GM12878 (cell line): ENCODE data around the gene CTBS. TPM values are rescaled to one million over a fixed set of nuclear protein-coding genes. Genes with fewer than 3 reads are reported as not detected.

Experiments
- ATAC-seq: fragments of 200-7000 bp; cut with Tn5 transposase; 3 replicates; pipeline ENCODE4 v1.9.1; 2020; ENCODE audit warnings: mild to moderate bottlenecking, moderate library complexity
- BruUV-seq: library from RNA; stranded (reverse); fragments of 400-500 nt; replicated peaks from 2 replicates; lab custom pipeline; 2021; lab: Mats Ljungman, UMichigan
- CTCF ChIA-PET: fragments of 300-600 bp; sonication (Branson Sonifier 250); formaldehyde crosslinking; extraction: SDS; loops from one replicate; lab custom pipeline; 2021; ENCODE audit warnings: inconsistent platforms; lab: Yijun Ruan, JAX
- POLR2A ChIA-PET: fragments of 350-600 bp; formaldehyde crosslinking; extraction: SDS; loops from one replicate; lab custom pipeline; 2021; ENCODE audit warnings: inconsistent platforms; lab: Charles Lee
- RAD21 ChIA-PET: fragments of 300-600 bp; sonication (Branson Sonifier 250); formaldehyde crosslinking; loops from one replicate; lab custom pipeline; 2023; ENCODE audit warnings: antibody characterized with exemption; ENCODE audit not compliant: unreplicated experiment; lab: Charles Lee
- SMC1A ChIA-PET: fragments of 300-600 bp; sonication (Branson Sonifier 250); formaldehyde crosslinking; loops from one replicate; lab custom pipeline; 2023; ENCODE audit not compliant: unreplicated experiment, uncharacterized antibody; lab: Charles Lee
- DNase-seq: peaks from one replicate; pipeline ENCODE4 v3.0.0-alpha.2; 2011; ENCODE audit warnings: low read depth, low spot score
- FAIRE-seq: peaks from 3 replicates; lab custom pipeline; 2011; peaks lifted over from hg19 to GRCh38; lab: Jason Lieb, UNC
- H2AFZ ChIP-seq: 2 replicates; pipeline ENCODE4 v1.6.0; 2011; ENCODE audit warnings: low read depth, low read length, control low read depth; ENCODE audit not compliant: control insufficient read depth
- H3K27ac ChIP-seq: 2 replicates; pipeline ENCODE4 v1.5.1; 2011; ENCODE audit warnings: control low read depth; ENCODE audit not compliant: control insufficient read depth, insufficient read depth
- H3K27me3 ChIP-seq, 2 experiments: replicated peaks in 1 of 2; 2 replicates each; pipeline versions ENCODE4 v1.6.0 to v1.6.1; 2011; ENCODE audit warnings: low read length in 1 of 2; ENCODE audit not compliant: control insufficient read depth in 2 of 2, insufficient read depth in 2 of 2
- H3K36me3 ChIP-seq, 2 experiments: 2 replicates each; pipeline ENCODE4 v1.5.1; 2011; ENCODE audit warnings: low read length in 1 of 2; ENCODE audit not compliant: control insufficient read depth in 2 of 2, insufficient read depth in 2 of 2
- H3K4me1 ChIP-seq: 2 replicates; pipeline ENCODE4 v1.6.1; 2011; ENCODE audit warnings: mild to moderate bottlenecking, low read length, moderate library complexity, mixed read lengths; ENCODE audit not compliant: control insufficient read depth, insufficient read depth
- H3K4me2 ChIP-seq: 2 replicates; pipeline ENCODE4 v1.6.0; 2011; ENCODE audit warnings: control low read depth; ENCODE audit not compliant: control insufficient read depth, insufficient read depth
- H3K4me3 ChIP-seq: fragments of 200-600 bp; sonication (generic); 2 replicates; pipeline ENCODE4 v1.5.1; 2016
- H3K79me2 ChIP-seq: 2 replicates; pipeline ENCODE4 v1.6.0; 2011; ENCODE audit warnings: low read length; ENCODE audit not compliant: control insufficient read depth, insufficient read depth
- H3K9ac ChIP-seq: 2 replicates; pipeline ENCODE4 v1.8.0; 2011; ENCODE audit warnings: low read length, control low read depth, mixed read lengths; ENCODE audit not compliant: control insufficient read depth, insufficient read depth
- H3K9me3 ChIP-seq: replicated peaks from 3 replicates; pipeline ENCODE4 v1.5.1; 2011; ENCODE audit warnings: mild to moderate bottlenecking, low read length; ENCODE audit not compliant: control insufficient read depth, insufficient read depth
- H4K20me1 ChIP-seq: 2 replicates; pipeline ENCODE4 v1.6.0; 2011; ENCODE audit not compliant: control insufficient read depth, insufficient read depth
- CHD4 ChIP-seq: fragments of 200-600 bp; sonication (generic); IDR thresholded peaks from 2 replicates; pipeline ENCODE4 v1.6.1; 2016; ENCODE audit warnings: mild to moderate bottlenecking
- PAX5 ChIP-seq: IDR thresholded peaks from 2 replicates; pipeline ENCODE4 v1.6.1; 2011; ENCODE audit warnings: low read depth, low read length, borderline replicate concordance
- SIN3A ChIP-seq: IDR thresholded peaks from 2 replicates; pipeline ENCODE4 v1.6.1; 2012; ENCODE audit warnings: low read depth, low read length, improper control_type of control experiment
- SP1 ChIP-seq: IDR thresholded peaks from one replicate; pipeline ENCODE4 v1.6.1; 2011; ENCODE audit warnings: low read depth, low read length
- SRF ChIP-seq, 2 experiments: IDR thresholded peaks; 2 replicates each; pipeline ENCODE4 v1.6.1; 2011; ENCODE audit warnings: low read depth in 2 of 2, low read length in 2 of 2, mild to moderate bottlenecking in 1 of 2, moderate library complexity in 1 of 2
- TBL1XR1 ChIP-seq: IDR thresholded peaks from 2 replicates; pipeline ENCODE4 v1.6.1; 2012; ENCODE audit warnings: low read depth, low read length, improper control_type of control experiment
- TCF7 ChIP-seq: IDR thresholded peaks from 2 replicates; pipeline ENCODE4 v1.6.1; 2014; ENCODE audit warnings: antibody characterized with exemption, borderline replicate concordance
- WGBS: methylation state at CpG from one replicate; pipeline ENCODE4 v1.1.6; 2016; ENCODE audit warnings: low lambda C conversion rate; ENCODE audit not compliant: insufficient replicate concordance, insufficient coverage; ENCODE audit errors: missing lambda C conversion rate; 5-methylcytosine and 5-hydroxymethylcytosine counted together
- in situ Hi-C: fragments of 300-500 bp; cut with MboI; formaldehyde crosslinking; loops from 9 replicates; pipeline ENCODE4 v1.14.3; 2018; ENCODE audit warnings: mixed read lengths
- intact Hi-C: fragments of 100-400 bp; cut with micrococcal nuclease; formaldehyde crosslinking; loops from one replicate; pipeline ENCODE4 v1.14.2; 2022; ENCODE audit not compliant: unreplicated experiment
- polyA plus RNA-seq, 11 experiments: library from polyadenylated mRNA; depleted of rRNA in 4 of 11; unstranded in 6 of 11; stranded (reverse) in 5 of 11; fragments of >200 nt; fragmentation: Nextera tagmentation in 4 of 11; fragmentation: Illumina TruSeq in 1 of 11; extraction: Ambion mirVana in 4 of 11; extraction: Trizol in 1 of 11; gene quantifications; 1 replicate in 1 of 11; 2 replicates in 10 of 11; pipeline versions ENCODE4 v1.2.1 to v1.2.3, GENCODE V29; 2011 to 2016; ENCODE audit warnings: inconsistent platforms in 2 of 11, missing spikeins in 2 of 11, low read depth in 1 of 11
- total RNA-seq, 4 experiments: library from RNA; depleted of rRNA in 3 of 4; stranded (reverse); fragments of >200 nt in 3 of 4; fragmentation: Illumina TruSeq in 1 of 4; extraction: Trizol in 1 of 4; gene quantifications; 2 replicates each; pipeline versions ENCODE4 v1.2.1 to v1.2.3, GENCODE V29; 2013 to 2021
- TF ChIP-seq, protein P1 (sequence below): fragments of 450-650 bp; formaldehyde crosslinking; IDR thresholded peaks from 2 replicates; pipeline ENCODE4 v1.4.0; 2022; ENCODE audit warnings: mild to moderate bottlenecking, moderate library complexity

CTBS gene
- total and polyA plus RNA-seq, 10 of the 15 experiments (the other 5 are each of a cell fraction or from before 2014, with no cell fraction given) = 4.3 to 21.2 (median 12.3) TPM

DNA sequence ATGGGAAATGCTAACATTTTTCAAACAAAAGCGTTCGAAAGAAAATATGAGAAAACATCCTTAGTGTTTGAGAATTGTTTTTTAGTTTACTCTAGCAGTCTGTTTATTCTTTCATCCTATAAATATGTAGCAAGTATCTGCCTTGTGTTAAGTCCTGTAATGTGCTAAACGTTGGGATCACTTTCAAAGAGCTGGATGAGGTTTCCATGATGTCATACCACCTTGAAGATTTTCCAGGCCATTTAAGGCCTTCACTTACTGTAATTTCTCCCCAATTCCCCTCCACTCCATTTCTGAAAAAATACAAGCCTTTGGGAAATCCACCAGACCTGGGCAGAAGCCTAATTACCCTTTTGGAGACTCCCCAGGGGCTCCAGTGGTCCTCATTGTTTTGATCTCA is 24.2 kb upstream of the CTBS start:
- WGBS = 58% methylated on average over 3 of the region's 3 CpGs
- DNase-seq (no peak), ATAC-seq (no peak), FAIRE-seq (no peak)
- TF ChIP-seq, protein P1, sequence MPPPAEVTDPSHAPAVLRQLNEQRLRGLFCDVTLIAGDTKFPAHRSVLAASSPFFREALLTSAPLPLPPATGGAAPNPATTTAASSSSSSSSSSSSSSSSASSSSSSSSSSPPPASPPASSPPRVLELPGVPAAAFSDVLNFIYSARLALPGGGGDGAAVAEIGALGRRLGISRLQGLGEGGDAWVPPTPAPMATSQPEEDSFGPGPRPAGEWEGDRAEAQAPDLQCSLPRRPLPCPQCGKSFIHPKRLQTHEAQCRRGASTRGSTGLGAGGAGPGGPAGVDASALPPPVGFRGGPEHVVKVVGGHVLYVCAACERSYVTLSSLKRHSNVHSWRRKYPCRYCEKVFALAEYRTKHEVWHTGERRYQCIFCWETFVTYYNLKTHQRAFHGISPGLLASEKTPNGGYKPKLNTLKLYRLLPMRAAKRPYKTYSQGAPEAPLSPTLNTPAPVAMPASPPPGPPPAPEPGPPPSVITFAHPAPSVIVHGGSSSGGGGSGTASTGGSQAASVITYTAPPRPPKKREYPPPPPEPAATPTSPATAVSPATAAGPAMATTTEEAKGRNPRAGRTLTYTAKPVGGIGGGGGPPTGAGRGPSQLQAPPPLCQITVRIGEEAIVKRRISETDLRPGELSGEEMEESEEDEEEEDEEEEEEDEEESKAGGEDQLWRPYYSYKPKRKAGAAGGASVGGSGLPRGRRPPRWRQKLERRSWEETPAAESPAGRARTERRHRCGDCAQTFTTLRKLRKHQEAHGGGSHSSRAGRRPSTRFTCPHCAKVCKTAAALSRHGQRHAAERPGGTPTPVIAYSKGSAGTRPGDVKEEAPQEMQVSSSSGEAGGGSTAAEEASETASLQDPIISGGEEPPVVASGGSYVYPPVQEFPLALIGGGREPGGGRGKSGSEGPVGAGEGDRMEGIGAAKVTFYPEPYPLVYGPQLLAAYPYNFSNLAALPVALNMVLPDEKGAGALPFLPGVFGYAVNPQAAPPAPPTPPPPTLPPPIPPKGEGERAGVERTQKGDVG (CRISPR knock-in tag) = no peak
- TF ChIP-seq PAX5 (no peak), TCF7 (peak; percentile 10; the same call in 1 of the 2 replicates), SIN3A (no peak), SRF (IDR thresholded peaks at IDR 0.05; ENCODE audit: low read depth in 2 of 2, low read length in 2 of 2) (0 out of 4 replicates have a peak, but pooled peaks of 1 of the 2 experiments have one; percentile 26), SP1 (no peak), TBL1XR1 (no peak), CHD4 (0 out of 2 replicates have a peak, but pooled peaks have one; percentile 3)
- no TSS peak for BruUV-seq
- intact Hi-C loops = no loop called here
- CTCF ChIA-PET = no interaction called here
- Histone ChIP-seq H3K36me3 (no peaks in the 10 kb centered on the region), H3K4me1 (peaks cover 28% of the 10 kb centered on the region), H3K4me3 (no peak overlapping the region), H3K27ac (peak overlapping the region; percentile 92), H3K79me2 (no peaks in the 10 kb centered on the region), H3K9me3 (peaks cover 3% of the 10 kb centered on the region; the same call in 2 of the 3 replicates), H3K27me3 (no peaks in the 10 kb centered on the region), H3K4me2 (peak overlapping the region; percentile 58; the same call in 1 of the 2 replicates), H2AFZ (no peak overlapping the region), H3K9ac (no peak overlapping the region; the same call in 1 of the 2 replicates), H4K20me1 (no peaks in the 10 kb centered on the region)
- RAD21 ChIA-PET = no interaction called here
- in situ Hi-C loops = no loop called here
- SMC1A ChIA-PET = interaction anchor here (1.5 to 1.6 kb wide), 2 partner anchors 9 to 14 kb away, joined by 3 to 5 read pairs; no protein-coding TSS in a partner anchor
- POLR2A ChIA-PET = no interaction called here
